K562 (cell line): ENCODE measurements around the gene PSME1. TPM values are rescaled to one million over a fixed set of nuclear protein-coding genes. Genes with fewer than 3 reads are reported as not detected.

Source experiments
- ATAC-seq: fragments of 200-7000 bp; cut with Tn5 transposase; 3 replicates; pipeline ENCODE4 v1.9.1; 2020; ENCODE audit warnings: moderate library complexity
- BruUV-seq: library from RNA; stranded (reverse); fragments of 400-500 nt; replicated peaks from 2 replicates; lab custom pipeline; 2021; lab: Mats Ljungman, UMichigan
- CTCF ChIA-PET: fragments of 300-600 bp; formaldehyde crosslinking; extraction: SDS; loops from one replicate; lab custom pipeline; 2021; ENCODE audit warnings: low intra/inter-chr PET ratio; lab: Yijun Ruan, JAX
- POLR2A ChIA-PET: fragments of 300-600, 350-650 bp; sonication (Branson Sonifier 250); formaldehyde crosslinking; extraction: SDS; loops from one replicate; lab custom pipeline; 2021; ENCODE audit warnings: antibody characterized with exemption, inconsistent platforms; lab: Yijun Ruan, JAX
- DNase-seq, 4 experiments: peaks; one replicate each; pipeline versions ENCODE4 v3.0.0 to v3.0.0-alpha.2; 2011 to 2018; ENCODE audit warnings: low spot score in 3 of 4, mixed read lengths in 3 of 4; ENCODE audit errors: extremely low read depth in 1 of 4
- FAIRE-seq: peaks from 2 replicates; lab custom pipeline; 2011; peaks lifted over from hg19 to GRCh38; lab: Jason Lieb, UNC
- H2AFZ ChIP-seq: 2 replicates; pipeline ENCODE4 v1.6.0; 2011; ENCODE audit warnings: low read depth, low read length, control low read depth, inconsistent platforms
- H3K27ac ChIP-seq: fragments of 200-600 bp; 3 replicates; pipeline ENCODE4 v1.8.0; 2011; ENCODE audit warnings: low read depth, mild to moderate bottlenecking, control low read depth, inconsistent platforms, low read length, moderate library complexity, mixed read lengths; ENCODE audit errors: extremely low read depth
- H3K27me3 ChIP-seq, 2 experiments: fragments of 300-600 bp in 1 of 2; 2 replicates in 1 of 2; 3 replicates in 1 of 2; pipeline versions ENCODE4 v1.6.0 to v1.8.0; 2011; ENCODE audit warnings: inconsistent platforms in 2 of 2, low read length in 2 of 2, mild to moderate bottlenecking in 1 of 2, mixed read lengths in 1 of 2, moderate library complexity in 1 of 2; ENCODE audit not compliant: control insufficient read depth in 2 of 2, insufficient read depth in 2 of 2
- H3K36me3 ChIP-seq: fragments of 300-600 bp; 3 replicates; pipeline ENCODE4 v1.8.0; 2011; ENCODE audit warnings: mild to moderate bottlenecking, low read length, inconsistent platforms; ENCODE audit not compliant: control insufficient read depth, insufficient read depth
- H3K4me1 ChIP-seq, 2 experiments: fragments of 200-600 bp in 1 of 2; replicated peaks in 1 of 2; 2 replicates in 1 of 2; 3 replicates in 1 of 2; pipeline versions ENCODE4 v1.5.1 to v1.8.0; 2011; ENCODE audit warnings: inconsistent platforms in 2 of 2, low read length in 2 of 2, mild to moderate bottlenecking in 1 of 2, mixed read lengths in 1 of 2, moderate library complexity in 1 of 2; ENCODE audit not compliant: control insufficient read depth in 2 of 2, insufficient read depth in 2 of 2
- H3K4me2 ChIP-seq: 2 replicates; pipeline ENCODE4 v1.6.1; 2011; ENCODE audit warnings: low read length, control low read depth, inconsistent platforms, mixed read lengths; ENCODE audit not compliant: insufficient read depth
- H3K4me3 ChIP-seq: fragments of 200-600 bp; sonication (generic), shearing (Covaris generic); 2 replicates; pipeline ENCODE4 v1.5.1; 2016; ENCODE audit warnings: control low read depth, inconsistent platforms
- H3K79me2 ChIP-seq: fragments of 200-600 bp; 3 replicates; pipeline ENCODE4 v1.8.0; 2011; ENCODE audit warnings: low read length, inconsistent platforms; ENCODE audit not compliant: control insufficient read depth, insufficient read depth
- H3K9ac ChIP-seq, 2 experiments: 2 replicates each; pipeline versions ENCODE4 v1.6.0 to v1.6.1; 2011; ENCODE audit warnings: low read depth in 2 of 2, low read length in 2 of 2, control low read depth in 1 of 2, inconsistent platforms in 1 of 2, mild to moderate bottlenecking in 1 of 2, mixed read lengths in 1 of 2; ENCODE audit not compliant: insufficient read depth in 1 of 2
- H3K9me1 ChIP-seq: one replicate; pipeline ENCODE4 v1.6.0; 2011; ENCODE audit warnings: inconsistent platforms, mild to moderate bottlenecking, low read length, moderate library complexity; ENCODE audit not compliant: control insufficient read depth, insufficient read depth
- H3K9me3 ChIP-seq: replicated peaks from 2 replicates; pipeline ENCODE4 v1.5.1; 2011; ENCODE audit warnings: low read depth, low read length, inconsistent platforms; ENCODE audit not compliant: control insufficient read depth, insufficient read depth
- H4K20me1 ChIP-seq: replicated peaks from 2 replicates; pipeline ENCODE4 v1.6.1; 2011; ENCODE audit warnings: low read length, inconsistent platforms, mixed read lengths; ENCODE audit not compliant: control insufficient read depth, insufficient read depth
- POLR2G ChIP-seq: fragments of 200-400 bp; formaldehyde crosslinking; IDR thresholded peaks from 2 replicates; pipeline ENCODE4 v1.6.1; 2017; ENCODE audit warnings: low read depth, mild to moderate bottlenecking, antibody characterized with exemption, low read length, moderate library complexity
- RBFOX2 ChIP-seq: fragments of 200-400 bp; formaldehyde crosslinking; IDR thresholded peaks from 2 replicates; pipeline ENCODE4 v1.6.1; 2017; ENCODE audit warnings: low read depth, mild to moderate bottlenecking, low read length, moderate library complexity
- WGBS: fragments of 100-300 bp; shearing (Covaris generic); methylation state at CpG from one replicate; pipeline ENCODE4 v1.1.6; 2016; ENCODE audit warnings: low coverage, mixed read lengths; ENCODE audit not compliant: insufficient coverage; ENCODE audit errors: missing lambda C conversion rate; 5-methylcytosine and 5-hydroxymethylcytosine counted together
- in situ Hi-C: fragments of 300-500 bp; cut with MboI; formaldehyde crosslinking; loops from 4 replicates; pipeline ENCODE4 v1.15.0; 2018; ENCODE audit warnings: inconsistent platforms, mixed read lengths
- intact Hi-C: fragments of 100-400 bp; cut with micrococcal nuclease; formaldehyde crosslinking; loops from 2 replicates; pipeline ENCODE4 v1.14.2; 2022
- polyA plus RNA-seq, 8 experiments: library from polyadenylated mRNA; depleted of rRNA in 4 of 8; stranded (reverse) in 5 of 8; unstranded in 3 of 8; fragments of >200 nt; fragmentation: Nextera tagmentation in 2 of 8; fragmentation: Illumina TruSeq in 1 of 8; extraction: Ambion mirVana in 2 of 8; extraction: Trizol in 1 of 8; gene quantifications; 2 replicates each; pipeline versions ENCODE4 v1.2.1 to v1.2.3, GENCODE V29; 2011 to 2014; ENCODE audit warnings: inconsistent platforms in 1 of 8, missing spikeins in 1 of 8
- total RNA-seq, 7 experiments: library from RNA; depleted of rRNA in 6 of 7; stranded (reverse); fragments of >200 nt in 6 of 7; fragmentation: Illumina TruSeq in 2 of 7; extraction: Trizol in 2 of 7; gene quantifications; 2 replicates each; pipeline versions ENCODE4 v1.2.1 to v1.2.3, GENCODE V29; 2011 to 2021; ENCODE audit warnings: low replicate concordance in 1 of 7
- TF ChIP-seq, protein P1 (sequence below), 2 experiments: fragments of 450-650 bp in 1 of 2; IDR thresholded peaks; 2 replicates each; pipeline ENCODE4 v1.6.1; 2011 to 2017; ENCODE audit warnings: low read depth in 2 of 2, antibody characterized with exemption in 1 of 2, borderline replicate concordance in 1 of 2, low read length in 1 of 2, mild to moderate bottlenecking in 1 of 2, mixed read lengths in 1 of 2; ENCODE audit not compliant: control insufficient read depth in 1 of 2

The PSME1 gene
- total and polyA plus RNA-seq, 9 of the 15 experiments (the other 6 are each of a cell fraction or from before 2014, with no cell fraction given) = 20.3 to 180 (median 67.5) TPM

- Histone ChIP-seq H3K9me1 (peaks cover 2% of the 10 kb centered on the region), H3K9me3 (no peaks in the 10 kb centered on the region), H2AFZ (no peak overlapping the region), H3K4me3 (no peak overlapping the region), H4K20me1 (peaks cover 6% of the 10 kb centered on the region; the same call in 1 of the 2 replicates), H3K27ac (no peak overlapping the region), H3K9ac (no peak overlapping the region), H3K4me2 (no peak overlapping the region), H3K36me3 (peaks cover 94% of the 10 kb centered on the region; the same call in 2 of the 3 replicates), H3K4me1 (peaks cover 0 to 12% of the 10 kb centered on the region in 2 experiments; a peak in 3 of 5 replicates), H3K79me2 (peaks cover 12% of the 10 kb centered on the region), H3K27me3 (no peaks in the 10 kb centered on the region)
- WGBS = 93% methylated on average over 5 of the region's 15 CpGs
- ATAC-seq (no peak), DNase-seq (no peak), FAIRE-seq (no peak)
- intact Hi-C loops = no loop called here
- POLR2A ChIA-PET = no interaction called here
- in situ Hi-C loops = no loop called here
- BruUV-seq = no TSS peak
- TF ChIP-seq RBFOX2 (peak; percentile 42), POLR2G (peak; percentile 60)
- TF ChIP-seq, protein P1, sequence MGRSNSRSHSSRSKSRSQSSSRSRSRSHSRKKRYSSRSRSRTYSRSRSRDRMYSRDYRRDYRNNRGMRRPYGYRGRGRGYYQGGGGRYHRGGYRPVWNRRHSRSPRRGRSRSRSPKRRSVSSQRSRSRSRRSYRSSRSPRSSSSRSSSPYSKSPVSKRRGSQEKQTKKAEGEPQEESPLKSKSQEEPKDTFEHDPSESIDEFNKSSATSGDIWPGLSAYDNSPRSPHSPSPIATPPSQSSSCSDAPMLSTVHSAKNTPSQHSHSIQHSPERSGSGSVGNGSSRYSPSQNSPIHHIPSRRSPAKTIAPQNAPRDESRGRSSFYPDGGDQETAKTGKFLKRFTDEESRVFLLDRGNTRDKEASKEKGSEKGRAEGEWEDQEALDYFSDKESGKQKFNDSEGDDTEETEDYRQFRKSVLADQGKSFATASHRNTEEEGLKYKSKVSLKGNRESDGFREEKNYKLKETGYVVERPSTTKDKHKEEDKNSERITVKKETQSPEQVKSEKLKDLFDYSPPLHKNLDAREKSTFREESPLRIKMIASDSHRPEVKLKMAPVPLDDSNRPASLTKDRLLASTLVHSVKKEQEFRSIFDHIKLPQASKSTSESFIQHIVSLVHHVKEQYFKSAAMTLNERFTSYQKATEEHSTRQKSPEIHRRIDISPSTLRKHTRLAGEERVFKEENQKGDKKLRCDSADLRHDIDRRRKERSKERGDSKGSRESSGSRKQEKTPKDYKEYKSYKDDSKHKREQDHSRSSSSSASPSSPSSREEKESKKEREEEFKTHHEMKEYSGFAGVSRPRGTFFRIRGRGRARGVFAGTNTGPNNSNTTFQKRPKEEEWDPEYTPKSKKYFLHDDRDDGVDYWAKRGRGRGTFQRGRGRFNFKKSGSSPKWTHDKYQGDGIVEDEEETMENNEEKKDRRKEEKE (IDR thresholded peaks at IDR 0.05; ENCODE audit: borderline replicate concordance in 1 of 2, control insufficient read depth in 1 of 2, low read depth in 2 of 2, low read length in 1 of 2) = no peak
- CTCF ChIA-PET = no interaction called here
Observed at GRCh38 chr14:24183014-24183481, 47.1 kb downstream of the PSME1 start.
